NCI-H226 (cell line): ENCODE data around the gene CCDC50.
A peak's percentile ranks its signal among the peaks of the same experiment; 100 is the strongest.

ENCODE experiments used
- DNase-seq: peaks from one replicate; pipeline ENCODE4 v3.0.0-alpha.2; 2015

CCDC50 gene, protein sequence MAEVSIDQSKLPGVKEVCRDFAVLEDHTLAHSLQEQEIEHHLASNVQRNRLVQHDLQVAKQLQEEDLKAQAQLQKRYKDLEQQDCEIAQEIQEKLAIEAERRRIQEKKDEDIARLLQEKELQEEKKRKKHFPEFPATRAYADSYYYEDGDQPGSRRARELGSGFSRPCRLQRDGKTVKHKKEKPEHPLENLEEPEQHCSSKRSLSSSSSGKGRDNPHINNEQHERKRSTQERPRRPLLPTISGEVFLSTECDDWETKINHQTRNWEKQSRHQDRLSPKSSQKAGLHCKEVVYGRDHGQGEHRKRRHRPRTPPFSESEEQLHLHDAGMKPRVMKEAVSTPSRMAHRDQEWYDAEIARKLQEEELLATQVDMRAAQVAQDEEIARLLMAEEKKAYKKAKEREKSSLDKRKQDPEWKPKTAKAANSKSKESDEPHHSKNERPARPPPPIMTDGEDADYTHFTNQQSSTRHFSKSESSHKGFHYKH

DNA sequence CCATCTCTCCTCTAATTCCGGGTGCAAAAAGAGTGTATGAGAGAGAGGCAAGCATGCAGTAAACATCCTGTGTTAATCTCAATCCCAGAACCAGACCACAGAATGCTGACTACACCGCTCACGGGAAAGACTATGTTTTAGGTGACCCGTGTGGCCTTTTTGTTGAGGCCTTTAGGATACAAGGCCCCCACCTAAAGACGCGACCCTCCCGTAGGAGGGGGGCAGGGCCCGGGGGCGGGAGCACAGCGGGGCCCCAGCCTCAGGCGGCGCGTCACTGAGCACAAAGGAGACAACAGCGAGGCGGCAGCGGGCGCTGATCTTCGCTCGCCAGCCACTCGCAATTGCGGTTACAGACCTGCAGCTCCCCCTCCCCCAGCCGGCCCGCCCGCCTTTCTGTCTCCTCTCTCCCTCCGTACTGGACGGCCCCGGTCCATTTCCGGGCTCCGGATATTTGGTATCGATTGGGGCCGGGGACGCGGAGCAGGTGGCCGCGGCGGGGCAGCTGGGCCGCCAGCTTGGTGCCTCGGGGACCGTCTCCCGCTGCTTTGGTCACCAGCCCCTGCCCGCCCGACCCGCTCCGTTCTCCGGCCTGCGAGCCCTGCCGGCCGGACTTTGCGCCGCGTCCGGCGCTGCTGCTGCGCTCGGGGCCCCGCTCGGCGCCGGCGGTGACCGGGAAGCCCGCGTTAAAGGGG lies at the start of gene CCDC50:
CCDC50 (plus strand) TSS at position 433 of the 692 bp plus-strand sequence. CDS start 281 bp downstream, outside the sequence.
- peak; percentile 62 for DNase-seq

DNA sequence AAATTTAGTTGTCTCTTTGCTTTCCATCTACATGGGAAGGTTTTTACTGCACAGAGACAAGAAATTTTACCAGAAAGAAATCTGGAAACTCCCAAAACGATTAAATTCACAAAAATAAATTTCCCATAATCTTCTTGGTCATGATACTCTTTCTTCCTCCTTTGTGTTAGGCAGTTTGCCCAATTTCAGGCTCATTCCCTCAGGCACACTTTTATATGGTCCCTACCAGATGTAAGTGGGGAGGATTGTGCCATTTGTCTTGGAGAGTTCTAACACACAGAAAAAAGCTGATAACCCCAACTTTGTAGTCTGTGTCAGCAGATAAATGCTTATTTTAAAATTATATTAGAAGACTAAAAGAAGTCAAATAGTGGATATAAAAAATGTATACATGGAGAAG lies 49.1 kb upstream of the CCDC50 start:
- no peak for DNase-seq

DNA sequence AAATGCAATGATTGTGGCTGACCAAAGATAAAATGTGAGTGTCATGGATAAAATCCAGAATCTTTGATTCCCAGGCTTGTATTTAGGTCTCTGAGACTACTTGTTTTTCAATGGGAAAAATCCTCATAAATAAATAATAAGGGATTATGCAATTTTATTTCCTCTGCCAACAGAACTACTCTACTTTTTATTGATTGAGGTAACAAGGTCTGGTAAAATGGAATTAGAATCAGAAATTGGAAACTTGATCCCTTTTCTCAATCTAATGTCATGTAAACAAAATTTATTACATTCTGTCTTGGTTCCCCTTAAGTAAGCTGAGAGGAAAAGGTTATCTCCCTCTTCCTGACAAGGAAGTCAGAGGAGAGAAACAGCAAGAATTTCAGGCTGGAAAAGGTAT lies 48.3 kb upstream of the CCDC50 start:
- DNase-seq = no peak

DNA sequence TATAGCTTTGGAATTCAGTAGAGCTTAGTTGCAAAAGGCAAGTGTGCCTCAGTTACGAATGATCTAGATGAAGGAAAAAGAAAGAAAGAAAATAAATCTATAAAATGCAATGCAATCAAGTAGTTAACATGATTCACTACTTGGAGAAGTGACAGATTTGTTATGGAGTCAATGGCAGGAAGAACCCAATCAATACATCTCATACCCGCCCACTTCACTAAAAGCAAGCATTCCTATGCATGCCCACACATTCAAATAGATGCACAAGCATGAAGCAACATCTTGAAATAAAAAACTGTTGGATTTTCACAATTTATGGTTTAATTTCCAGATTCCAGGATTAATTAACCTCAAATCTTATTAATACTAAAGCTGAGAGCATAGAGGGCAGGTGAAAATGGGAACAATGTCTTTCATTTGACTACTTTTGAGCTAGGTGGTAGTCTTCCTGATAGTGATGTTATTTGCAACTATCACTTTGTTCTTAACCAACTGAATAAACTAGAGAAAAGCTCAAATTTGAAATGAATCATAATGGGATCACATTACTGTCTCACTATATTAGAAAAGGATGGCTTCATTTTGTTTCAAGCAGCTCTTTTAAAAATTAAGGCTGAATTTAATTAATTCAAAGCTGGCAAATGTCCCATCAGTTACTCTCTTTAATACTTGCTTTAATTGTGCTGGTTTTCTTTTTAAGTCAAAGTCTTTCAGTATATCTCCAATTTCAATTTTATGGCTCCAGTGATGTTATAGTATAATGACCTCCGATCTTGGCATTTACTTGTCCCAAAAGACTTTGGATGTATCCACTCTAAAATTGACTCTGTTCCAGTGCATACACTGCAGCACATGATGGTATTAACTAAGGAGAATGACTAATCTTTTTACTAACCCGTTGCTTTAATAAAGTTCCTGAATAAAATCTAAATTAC lies 46.7 kb upstream of the CCDC50 start:
- no peak for DNase-seq

DNA sequence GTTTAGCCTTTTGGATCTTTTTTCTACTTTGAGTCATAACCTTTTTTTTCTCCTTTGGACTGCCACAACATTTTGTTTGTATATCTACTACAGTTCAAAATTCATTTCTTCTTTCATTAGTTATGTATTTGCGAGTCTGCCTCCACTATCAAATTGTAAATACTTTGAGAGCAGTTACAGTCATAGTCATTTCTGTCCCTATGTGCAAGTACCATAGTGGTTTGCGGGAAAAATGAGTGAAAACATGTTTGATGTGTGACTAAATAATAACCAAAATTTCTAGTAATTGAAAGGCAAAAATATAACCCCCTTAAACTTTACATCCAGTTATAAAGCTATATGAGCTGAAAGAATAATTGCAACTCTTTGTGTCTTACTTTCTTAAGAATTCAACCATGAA lies 45.8 kb upstream of the CCDC50 start:
- no peak for DNase-seq

DNA sequence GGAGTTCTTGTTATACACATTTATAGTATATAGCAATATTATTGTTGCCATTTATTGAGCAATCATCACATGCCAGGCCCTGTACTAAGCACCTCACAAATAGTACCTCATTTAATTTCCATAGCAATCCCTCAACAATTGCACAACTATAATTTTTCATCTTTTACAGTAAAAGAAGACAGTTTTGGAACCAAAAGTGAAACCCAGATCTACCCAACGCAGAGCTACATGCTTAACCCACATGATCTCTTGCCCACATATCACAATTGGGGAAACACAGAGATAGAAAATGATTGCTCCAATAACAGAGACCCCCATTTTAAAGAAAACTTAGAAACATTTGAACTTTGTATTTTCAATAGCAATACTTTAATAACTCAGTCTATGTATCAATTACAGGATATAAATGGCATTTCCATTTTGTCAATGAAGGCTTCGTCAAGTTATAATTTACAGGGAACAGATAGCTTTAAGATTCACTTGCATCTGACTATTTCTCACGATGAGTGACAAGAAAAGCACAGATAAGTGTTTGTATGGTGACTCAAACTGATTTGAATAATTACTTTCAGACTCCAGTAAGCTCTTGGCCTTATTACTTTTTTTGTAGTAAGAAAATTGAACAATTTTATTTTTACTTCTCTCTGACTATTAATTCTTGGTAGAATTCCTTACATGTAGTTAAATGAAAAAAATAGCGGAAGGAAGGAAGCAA lies 38.7 kb upstream of the CCDC50 start:
- DNase-seq = no peak

DNA sequence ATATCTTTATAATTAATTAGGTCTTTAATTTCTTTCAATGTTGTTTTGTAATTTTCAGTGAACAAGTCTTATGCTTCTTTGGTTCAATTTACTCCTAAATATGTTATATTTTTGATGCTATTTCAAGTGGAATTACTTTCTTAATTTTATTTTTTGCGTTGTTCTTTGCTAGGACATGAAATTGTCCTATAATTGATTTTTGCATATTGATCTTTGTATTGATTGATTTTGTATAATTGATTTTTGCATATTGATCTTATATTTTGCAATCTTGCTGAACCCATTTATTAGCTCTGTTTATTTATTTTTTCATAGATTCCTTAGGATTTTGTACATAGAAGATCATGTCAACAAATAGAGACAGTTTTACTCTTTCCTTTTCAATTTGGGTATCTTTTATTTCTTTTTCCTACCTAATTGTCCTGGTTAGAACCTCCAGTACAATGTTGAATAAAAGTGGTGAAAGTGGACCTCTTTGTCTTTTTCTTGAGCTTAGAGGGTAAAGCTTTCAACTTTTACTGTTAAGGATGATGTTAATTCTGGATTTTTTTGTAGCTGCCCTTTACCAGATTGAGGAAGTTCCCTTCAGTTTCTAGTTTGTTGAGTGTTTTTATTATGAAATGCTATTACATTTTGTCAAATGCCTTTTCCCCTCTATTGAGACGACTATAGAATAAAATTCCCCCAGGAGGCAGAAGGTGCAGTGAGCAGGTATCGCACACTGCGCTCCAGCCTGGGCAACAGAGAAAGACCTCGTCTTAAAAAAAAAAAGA lies 36.8 kb upstream of the CCDC50 start:
- DNase-seq = no peak

DNA sequence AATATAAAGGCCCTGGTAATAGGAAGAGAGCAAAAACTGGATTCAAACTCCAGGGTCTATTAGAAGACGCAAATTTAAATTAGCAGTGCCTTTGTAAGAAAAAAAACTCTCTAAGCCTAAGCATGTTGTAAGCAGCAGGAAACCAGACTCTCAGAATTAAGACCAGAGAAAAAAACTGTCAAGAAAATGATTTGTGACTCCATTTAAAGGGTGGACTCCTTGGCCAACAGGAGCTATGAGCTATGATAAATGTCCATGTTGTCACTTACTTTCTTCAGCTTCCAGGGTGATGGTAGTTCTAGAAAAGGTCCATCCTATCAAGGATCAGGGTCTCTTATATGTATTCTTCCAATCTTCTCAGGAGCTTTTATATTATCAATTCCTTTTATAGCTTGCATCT lies 34.9 kb upstream of the CCDC50 start:
- no peak for DNase-seq

DNA sequence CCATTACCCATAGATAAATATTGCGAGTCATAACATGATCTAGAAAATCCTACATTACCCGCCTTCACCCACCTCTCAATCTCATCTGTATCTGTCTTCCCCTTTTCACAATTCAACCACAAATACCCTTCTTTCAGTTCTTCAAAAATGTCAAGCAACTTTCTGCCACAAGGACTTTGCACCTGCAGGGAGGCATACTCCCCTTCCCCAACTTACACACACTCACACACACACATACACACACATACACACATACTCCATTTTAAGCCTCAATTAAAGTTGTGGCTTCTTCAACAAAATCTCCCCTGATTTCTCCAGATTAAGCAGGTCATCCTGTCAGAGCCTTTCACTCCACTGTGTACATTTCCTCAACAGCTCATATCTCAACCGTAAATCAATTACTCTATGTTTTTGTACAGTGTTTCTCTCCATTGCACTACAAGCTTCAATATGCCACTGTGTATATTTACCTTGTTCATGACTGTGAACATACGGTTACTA lies 33.1 kb upstream of the CCDC50 start:
- no peak for DNase-seq

DNA sequence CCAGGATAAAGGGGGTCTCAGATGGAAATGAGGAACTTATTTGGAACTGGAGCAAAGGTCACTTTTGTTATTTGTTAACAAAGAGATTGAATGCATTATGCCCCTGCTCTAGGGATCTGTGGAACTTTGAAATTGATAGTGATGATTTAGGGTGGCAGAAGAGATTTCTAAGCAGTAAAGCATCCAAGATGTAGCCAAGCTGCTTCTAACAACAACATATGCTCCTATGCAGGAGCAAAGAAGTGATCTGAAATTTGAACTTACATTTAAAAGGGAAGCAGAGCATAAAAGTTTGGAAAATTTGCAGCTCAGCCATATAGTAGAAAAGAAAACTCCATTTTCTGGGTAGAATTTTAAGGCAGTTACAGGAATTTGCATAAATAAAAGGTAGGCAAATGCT lies 30.3 kb upstream of the CCDC50 start:
- DNase-seq = no peak

DNA sequence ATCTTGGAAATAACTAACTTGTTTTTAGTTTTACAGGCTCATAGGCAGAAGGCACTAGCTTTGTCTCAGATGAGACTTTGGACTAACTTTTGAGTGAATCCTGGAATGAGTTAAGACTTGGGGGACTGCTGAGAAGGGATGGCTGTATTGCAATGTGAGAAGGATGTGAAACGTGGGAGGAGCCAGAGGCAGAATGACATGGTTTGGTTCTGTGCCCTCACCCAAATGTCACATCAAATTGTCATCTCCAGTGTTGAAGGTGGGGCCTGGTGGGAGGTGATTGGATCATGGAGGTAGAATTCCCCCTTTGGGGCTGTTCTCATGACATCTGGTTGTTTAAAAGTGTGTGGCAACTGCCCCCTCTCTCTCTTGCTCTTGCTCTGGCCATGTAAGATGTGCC lies 28.8 kb upstream of the CCDC50 start:
- DNase-seq = no peak

DNA sequence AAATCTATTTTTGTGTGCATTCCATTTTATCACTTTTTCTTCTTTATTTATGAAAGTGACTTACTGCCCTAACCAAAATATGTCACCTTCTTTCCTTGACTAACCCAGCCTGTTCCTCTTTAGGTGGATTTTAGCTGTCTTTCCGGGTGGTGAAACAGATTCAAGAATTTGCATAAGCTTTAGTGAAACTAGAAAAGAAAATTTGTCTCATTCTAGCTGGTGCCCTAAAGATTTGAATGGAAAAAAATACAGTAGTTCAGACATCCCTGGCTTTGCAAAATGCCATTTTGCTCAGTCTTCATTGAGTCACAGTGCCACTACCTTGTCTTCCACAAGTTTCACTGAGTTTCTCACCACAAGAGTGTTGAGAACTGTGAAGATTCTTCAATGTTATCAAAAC lies 28.2 kb upstream of the CCDC50 start:
- no peak for DNase-seq

DNA sequence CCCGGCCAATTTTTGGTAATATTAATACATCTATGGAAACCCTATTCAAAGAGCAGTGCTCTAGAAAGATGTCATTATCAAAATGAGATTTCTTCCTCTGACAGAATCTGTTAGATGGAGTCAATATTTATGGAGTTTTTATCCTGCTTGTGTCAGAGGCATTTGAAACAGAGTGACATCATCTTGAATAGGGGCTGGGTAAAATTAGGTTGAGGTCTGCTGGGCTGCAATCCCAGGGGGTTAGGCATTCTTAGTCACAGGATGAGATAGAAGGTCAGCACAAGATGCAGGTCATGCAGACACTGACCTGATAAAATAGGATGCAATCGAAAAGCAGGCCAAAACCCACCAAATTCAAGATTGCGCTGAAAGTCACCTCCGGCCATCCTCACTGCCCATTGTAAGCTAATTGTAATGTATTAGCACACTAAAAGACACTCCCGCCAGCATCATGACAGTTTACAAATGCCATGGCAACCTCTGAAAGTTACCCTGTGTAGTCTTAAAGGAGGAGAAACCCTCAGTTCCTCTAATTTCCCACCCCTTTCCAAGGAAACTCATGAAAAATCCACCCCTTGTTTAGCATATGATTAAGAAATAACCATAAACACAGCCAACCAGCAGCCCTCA lies 27.3 kb upstream of the CCDC50 start:
- DNase-seq = no peak

DNA sequence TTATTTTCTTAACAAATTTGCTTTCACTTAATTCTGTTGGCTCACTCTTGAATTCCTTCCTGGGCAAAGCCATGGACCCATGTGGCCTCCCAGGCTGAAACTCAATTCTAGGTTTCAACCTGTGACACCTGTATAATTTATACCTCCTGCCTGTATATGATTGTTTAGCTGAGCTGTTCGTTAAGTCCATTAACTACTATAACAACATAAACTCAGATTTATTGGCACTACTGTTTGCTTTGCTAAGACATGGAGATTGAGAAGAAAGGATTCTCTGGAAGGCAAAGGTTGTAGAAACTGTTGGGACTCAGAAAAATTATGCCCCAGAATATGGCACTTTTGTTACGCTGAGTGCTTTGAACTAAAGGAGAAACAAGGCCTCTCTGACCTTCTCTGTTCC lies 26.7 kb upstream of the CCDC50 start:
- no peak for DNase-seq

DNA sequence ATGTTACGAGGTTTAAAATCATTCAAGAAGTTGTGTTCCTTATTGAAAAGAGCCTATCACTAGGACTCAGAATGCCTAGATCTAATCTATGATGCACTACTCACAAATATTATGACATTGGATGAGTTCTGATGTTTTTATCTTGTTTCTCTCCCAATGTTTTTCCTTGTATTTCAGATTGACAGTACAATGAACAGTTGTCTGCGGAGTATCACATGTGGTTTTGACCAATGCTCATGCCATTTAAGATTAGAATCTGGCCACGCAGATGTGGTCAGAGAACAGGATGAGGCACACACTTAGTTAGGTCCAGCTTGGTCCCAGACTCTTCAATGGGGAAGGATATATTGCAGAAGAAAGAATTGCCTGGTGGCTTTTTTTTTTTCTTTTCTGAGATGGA lies 25.6 kb upstream of the CCDC50 start:
- DNase-seq = no peak

DNA sequence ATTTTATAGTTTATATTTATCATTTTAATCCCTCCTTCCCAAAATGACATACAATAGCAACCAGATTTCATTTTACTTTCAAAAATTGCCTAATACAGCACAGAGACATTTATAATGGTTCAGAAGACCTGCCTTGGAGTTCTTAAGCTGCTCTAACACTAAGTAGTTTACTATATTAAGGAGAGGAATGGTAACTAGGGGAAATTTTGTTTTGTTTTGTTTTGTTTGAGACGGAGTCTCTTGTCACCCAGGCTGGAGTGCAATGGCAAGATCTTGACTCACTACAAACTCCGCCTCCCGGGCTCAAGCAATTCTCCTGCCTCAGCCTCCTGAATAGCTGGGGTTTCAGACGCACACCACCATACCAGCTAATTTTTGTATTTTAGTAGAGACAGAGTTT lies 22.8 kb upstream of the CCDC50 start:
- DNase-seq = no peak

DNA sequence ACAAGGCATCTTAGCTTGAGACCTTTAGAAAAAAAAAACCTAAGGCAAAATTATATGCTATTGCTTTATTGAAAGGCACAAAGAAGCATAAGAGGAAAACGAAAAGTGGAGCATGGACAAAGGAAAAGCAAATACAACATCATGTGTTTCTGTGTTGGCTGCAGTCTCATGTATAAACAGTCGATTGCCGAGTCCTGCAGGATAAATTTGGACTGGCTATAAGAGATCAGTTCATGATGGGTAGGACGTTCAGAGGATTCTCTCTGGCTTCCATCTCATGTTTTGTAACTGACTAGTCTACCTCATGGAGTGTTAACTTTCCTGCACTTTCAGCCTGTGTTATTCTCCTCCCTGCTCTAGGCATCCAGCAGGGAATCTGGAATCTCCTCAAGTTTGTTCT lies 21.9 kb upstream of the CCDC50 start:
- DNase-seq = no peak

DNA sequence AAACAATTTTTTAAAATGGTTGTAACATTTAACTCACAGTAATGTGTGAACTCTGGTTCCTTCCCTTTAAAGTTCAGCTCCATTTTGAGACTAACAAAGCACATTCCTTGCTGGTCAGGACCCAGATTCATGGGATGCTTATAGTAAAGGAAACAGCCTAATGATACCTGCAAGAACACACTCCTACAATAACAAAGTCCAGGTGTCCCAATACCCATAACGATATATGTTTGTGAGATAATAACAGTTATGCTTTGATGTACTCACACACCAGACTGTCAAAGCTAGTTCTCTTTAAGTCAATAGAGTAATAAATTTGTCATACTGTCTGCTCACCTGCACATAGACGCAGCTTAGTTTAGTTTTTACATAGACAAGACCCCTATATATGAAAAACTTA lies 15.9 kb upstream of the CCDC50 start:
- DNase-seq = no peak

DNA sequence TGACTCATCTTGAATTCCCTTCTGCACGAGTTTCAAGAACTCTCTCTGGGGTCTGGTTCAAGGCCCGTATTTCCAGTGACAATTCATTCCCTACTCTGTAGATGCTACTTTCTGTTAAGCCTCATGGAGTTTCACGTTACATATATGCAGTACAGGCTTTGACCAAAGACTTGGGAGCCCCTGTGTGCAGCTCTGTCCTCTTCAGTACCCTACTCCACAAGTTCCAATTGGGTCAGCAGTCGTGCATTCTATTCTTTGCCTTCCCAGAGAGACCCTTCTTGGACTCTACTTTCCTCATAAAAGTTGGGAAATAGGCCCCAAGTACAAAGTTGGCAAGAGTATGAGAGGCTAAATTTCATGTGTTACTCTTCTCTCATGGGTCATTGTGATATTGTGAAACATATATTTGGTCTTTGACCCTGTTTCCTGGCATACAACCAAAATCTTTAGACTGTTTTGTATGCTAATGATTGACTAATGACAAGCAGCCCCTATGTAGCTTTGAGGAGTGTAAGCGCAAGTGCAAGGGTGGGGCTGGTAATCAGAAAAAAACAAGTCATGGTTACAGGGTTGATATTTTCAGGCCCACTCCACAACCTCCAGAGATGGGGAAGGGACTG lies 15.0 kb upstream of the CCDC50 start:
- DNase-seq = no peak

DNA sequence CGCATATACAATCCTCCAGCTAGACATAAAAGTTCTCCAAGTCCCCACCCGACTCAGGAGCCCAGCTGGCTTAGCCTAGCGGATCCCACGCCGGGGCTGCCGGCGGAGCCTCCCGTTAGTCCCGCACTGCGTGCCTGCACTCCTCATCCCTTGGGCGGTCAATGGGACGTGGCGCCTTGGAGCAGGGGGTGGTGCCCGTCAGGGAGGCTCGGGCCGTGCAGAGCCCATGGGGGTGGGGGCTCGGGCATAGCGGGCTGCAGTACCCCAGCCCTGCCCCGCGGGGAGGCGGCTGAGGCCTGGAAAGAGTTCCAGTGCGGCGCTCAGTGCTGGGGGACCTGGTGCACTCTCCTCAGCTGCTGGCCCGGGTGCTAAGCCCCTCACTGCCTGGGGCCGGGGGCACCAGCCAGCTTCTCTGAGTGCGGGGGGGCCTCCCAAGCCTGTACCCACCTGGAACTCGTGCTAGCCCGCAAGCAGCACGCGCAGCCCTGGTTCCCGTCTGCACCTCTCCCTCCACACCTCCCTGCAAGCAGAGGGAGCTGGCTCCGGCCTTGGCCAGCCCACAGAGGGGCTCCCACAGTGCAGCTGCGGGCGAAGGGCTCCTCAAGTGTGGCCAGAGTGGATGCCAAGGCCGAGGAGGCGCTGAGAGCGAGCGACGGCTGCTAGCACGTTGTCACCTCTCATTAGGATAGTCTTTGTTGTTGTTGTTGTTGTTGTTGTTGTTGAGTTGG lies 12.2 kb upstream of the CCDC50 start:
- no peak for DNase-seq
